HL-60/S4 (cell line): ENCODE measurements around the gene MAPK10.
"Not testable (repeated sequence)": the region's sequence is repeated elsewhere in the genome, so short reads cannot be mapped to it uniquely, and the experiment has no call there.

Experiments
- in situ Hi-C: fragments of 300-500 bp; cut with MboI; formaldehyde crosslinking; loops from 2 replicates; pipeline ENCODE4 v1.14.3; 2022; ENCODE audit warnings: low sequenced_read_pairs

Gene MAPK10

DNA sequence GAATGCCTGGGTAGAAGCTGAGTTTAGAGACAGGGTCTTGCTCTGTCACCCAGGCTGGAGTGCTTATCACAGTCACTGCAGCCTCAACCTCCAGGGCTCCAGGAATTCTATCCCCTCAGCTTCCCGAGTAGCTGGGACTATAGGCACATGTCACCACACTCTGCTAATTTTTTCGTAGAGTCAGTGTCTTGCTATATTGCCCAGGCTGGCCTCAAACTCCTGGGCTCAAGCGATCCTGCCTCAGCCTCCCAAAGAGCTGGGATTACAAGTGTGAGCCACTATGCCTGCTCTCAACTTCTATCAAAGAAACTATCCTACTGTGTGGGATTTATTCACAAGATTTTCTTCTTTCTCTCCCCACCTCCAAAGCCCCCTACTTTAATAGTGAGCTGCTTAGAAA is 15.7 kb downstream of the MAPK10 start:
- in situ Hi-C loops: no loop called here

GRCh38 chr4:86338989-86339388 is 20.9 kb downstream of the MAPK10 start:
- in situ Hi-C loops: no loop called here

GRCh38 chr4:86338521-86338920 is 21.3 kb downstream of the MAPK10 start:
- in situ Hi-C loops: no loop called here

- in situ Hi-C loops: no loop called here
Measured at GRCh38 chr4:86334020-86334750, 25.7 kb downstream of the MAPK10 start.

GRCh38 chr4:86333236-86333635 is 26.6 kb downstream of the MAPK10 start:
- in situ Hi-C loops: no loop called here

GRCh38 chr4:86330961-86331742 is 28.7 kb downstream of the MAPK10 start:
- in situ Hi-C loops: no loop called here

GRCh38 chr4:86330411-86330810 is 29.4 kb downstream of the MAPK10 start:
- in situ Hi-C loops: not testable (repeated sequence)

DNA sequence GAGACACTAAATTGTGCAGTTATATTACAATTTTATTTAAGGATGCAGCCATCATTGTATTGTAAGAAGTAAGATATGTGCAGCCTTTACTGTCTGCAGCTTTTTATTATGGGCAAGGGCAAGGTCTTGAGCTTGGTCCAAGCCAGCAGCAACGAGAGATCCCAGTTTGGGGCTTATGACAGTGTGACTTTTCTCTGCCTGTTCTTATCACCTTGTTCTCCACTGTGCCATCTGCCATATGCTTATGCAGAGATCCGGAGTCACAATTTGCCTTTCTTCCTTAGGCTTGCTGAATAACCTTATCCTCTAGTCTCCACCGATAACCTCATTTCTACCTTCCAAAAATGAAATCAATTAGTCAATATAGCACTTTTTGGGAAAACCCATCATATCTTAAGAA is 30.4 kb downstream of the MAPK10 start:
- in situ Hi-C loops: no loop called here

DNA sequence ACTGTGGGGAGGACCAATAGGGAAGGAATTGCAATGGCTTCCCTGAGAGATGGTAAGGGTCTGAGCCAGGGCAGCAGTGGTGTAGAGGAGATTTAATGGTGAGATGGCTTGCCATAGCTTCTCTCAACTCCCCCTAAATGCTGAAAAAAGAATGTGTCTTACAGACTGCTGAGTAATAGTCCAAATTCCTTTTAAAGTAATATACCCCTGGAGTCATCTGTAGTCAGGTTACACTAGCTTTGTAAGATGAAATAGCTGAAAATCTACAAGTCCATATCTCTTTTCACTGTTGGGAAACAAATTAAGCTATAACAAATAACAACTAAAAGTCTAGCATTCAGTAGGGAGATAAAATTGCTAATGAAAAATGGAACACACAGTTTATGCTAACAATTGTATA is 33.5 kb downstream of the MAPK10 start:
- in situ Hi-C loops: no loop called here

- in situ Hi-C loops: no loop called here
Measured at GRCh38 chr4:86319390-86319789, 40.5 kb downstream of the MAPK10 start.

GRCh38 chr4:86315579-86315978 is 44.3 kb downstream of the MAPK10 start:
- in situ Hi-C loops: no loop called here

GRCh38 chr4:86313656-86314055 is 46.2 kb downstream of the MAPK10 start:
- in situ Hi-C loops: no loop called here

DNA sequence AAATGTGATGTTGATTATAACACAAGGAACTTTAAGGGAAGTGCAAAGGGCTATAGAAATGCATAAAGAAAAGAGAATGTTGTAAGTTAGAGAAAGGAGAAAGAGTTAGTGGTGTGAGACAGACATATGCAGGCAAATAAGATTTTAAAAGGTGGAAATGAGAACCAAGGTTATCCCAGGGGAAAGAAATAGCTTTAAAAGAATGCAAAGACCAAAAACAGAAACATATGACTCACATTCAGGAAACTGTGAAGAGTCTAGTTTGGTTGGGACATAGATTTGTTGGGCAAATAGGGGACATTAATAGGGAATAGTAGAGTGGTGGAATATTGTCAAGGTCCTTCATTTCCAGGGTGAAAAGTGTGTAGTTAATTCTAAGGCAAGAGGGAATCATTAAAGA is 52.4 kb downstream of the MAPK10 start:
- in situ Hi-C loops: no loop called here

GRCh38 chr4:86306816-86307215 is 53.0 kb downstream of the MAPK10 start:
- in situ Hi-C loops: no loop called here

DNA sequence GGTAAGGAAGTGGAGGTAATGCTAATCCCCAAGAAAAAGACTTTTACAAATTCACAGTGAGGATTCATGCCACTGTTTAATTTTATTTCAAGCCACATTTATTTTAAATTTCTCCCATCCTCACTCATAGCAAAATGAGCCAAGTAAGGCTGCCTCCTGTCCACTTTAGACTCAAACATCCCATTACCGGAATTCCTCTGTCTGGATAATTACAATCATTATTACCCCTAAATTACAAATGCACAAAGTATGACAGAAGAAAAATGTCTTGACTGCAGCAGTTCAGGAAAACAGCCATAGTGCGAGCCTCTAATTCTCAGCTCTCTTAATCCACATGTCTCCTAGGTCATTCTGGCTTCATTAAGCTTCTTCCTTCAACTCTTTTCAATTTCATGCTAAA is 57.0 kb downstream of the MAPK10 start:
- in situ Hi-C loops: no loop called here

DNA sequence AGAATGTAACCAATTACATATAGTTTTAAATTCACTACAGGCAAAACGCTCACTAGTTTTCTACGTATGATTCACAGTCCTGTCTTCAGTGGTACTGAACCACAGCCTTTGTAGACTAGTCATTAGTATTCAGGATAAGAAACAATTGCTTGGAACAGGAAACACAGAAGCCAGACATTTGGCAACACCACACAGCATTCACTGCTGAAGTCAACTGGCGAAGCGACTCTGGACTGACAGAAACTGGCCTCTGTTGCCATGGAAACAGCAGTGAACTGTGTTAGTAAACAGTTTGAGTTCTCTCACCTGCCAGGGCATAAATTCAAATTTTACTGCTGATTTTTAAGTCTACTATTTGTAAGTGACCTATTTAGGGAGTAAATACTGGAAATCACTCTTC is 57.6 kb downstream of the MAPK10 start:
- in situ Hi-C loops: no loop called here

DNA sequence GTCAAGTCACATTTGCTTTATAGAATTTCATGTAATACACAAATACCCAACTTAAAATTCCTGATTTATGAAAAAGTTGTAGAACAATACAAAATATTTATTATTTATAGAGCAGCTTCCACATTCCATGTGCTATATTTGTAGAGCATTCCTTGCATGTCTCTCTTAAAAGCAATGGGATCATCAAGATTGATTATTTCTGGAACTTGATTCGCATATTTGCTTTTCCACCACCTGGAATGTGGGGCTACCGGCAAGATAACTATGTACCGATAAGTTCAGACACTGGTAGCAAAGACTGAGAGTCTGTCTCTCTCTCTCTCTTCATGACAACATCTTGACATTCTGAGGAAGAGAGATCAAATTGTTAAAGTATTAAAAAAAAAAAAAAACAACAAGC is 59.3 kb downstream of the MAPK10 start:
- in situ Hi-C loops: no loop called here

DNA sequence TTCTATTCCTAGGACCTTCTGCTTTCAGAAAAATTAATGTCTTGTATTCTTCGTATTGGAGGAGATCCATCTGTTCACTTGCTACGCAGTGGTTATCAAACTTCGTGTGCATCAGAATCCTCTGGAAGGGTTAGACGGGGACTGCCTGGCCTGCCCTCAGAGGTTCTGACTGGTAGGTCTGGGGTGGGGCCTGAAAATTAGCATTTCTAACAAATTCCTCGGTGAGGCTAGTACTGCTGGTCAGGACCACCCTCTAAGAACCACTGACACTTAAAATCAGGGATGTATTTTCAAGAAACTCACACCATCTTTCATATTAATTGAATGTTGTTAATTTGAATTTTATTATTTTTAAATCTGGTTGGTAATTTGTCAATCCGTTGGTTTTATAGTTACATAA is 63.0 kb downstream of the MAPK10 start:
- in situ Hi-C loops: no loop called here

DNA sequence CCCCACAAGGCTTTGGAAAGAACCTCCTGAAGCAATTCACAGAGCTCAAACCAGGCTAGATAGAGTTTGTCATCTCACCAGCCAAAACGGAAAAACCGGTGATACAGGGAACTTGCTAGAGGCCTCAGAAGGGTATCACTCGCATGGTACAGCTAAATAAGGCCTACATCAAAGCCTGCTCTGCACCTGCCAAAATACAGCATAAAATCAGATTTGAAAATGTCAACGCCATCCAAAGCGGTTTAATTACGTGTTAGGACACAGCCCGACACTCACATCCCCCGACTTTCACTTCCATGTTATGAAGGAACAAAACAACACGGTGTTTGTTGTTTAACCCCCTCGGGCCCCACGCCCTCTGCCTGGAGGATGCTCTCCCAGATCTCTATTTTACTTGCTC is 65.0 kb downstream of the MAPK10 start:
- in situ Hi-C loops: no loop called here

DNA sequence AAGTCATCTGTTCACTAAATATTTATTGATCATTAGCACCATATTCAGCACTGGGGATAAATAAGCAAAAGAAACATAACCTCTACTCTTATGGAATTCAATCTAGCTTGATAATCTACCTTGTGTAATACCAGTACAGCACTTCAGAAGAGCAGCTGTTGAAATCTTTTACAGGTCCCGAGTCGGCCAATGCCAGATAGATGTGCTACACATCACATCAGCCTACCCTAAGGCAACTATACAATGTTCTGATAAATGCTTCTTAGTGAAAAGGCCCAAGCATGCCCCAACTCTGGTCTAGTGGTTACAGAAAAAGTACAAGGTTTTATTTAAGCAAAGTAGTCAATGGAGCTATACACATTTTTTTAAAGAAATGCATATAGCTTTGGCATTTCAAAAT is 68.7 kb downstream of the MAPK10 start:
- in situ Hi-C loops: no loop called here

GRCh38 chr4:86286726-86287125 is 73.1 kb downstream of the MAPK10 start:
- in situ Hi-C loops: no loop called here

- in situ Hi-C loops: no loop called here
Measured at GRCh38 chr4:86283371-86283770, 76.5 kb downstream of the MAPK10 start.
